GM21360 (cell line): ENCODE measurements around the gene ADGRL4.
"Not testable (repeated sequence)": the region's sequence is repeated elsewhere in the genome, so short reads cannot be mapped to it uniquely, and the experiment has no call there.

Experiments
- ATAC-seq: cut with Tn5 transposase; IDR thresholded peaks from one replicate; pipeline ENCODE4 v1.9.1; 2021; ENCODE audit warnings: mild to moderate bottlenecking, moderate library complexity; ENCODE audit not compliant: unreplicated experiment

ADGRL4 gene

GRCh38 chr1:78919150-78919549 lies 87.4 kb downstream of the ADGRL4 start:
- no peak for ATAC-seq

- no peak for ATAC-seq
Measured at GRCh38 chr1:78918157-78918556, 88.4 kb downstream of the ADGRL4 start.

- ATAC-seq, result no peak
Measured at GRCh38 chr1:78916986-78917385, 89.5 kb downstream of the ADGRL4 start.

GRCh38 chr1:78913950-78914349 lies 92.6 kb downstream of the ADGRL4 start:
- no peak for ATAC-seq

GRCh38 chr1:78911956-78912880 lies 94.3 kb downstream of the ADGRL4 start:
- no peak for ATAC-seq

GRCh38 chr1:78902641-78903040 lies 103.9 kb downstream of the ADGRL4 start:
- no peak for ATAC-seq

- ATAC-seq, result no peak
Measured at GRCh38 chr1:78894811-78895210, 111.7 kb downstream of the ADGRL4 start.

GRCh38 chr1:78892260-78892840 lies 114.2 kb downstream of the ADGRL4 start:
- no peak for ATAC-seq

GRCh38 chr1:78887458-78887857 lies 119.1 kb downstream of the ADGRL4 start:
- ATAC-seq, result no peak

GRCh38 chr1:78884685-78885452 lies 121.7 kb downstream of the ADGRL4 start:
- no peak for ATAC-seq

- ATAC-seq, result no peak
Measured at GRCh38 chr1:78880223-78880622, 126.3 kb downstream of the ADGRL4 start.

GRCh38 chr1:78875986-78876385 lies 130.5 kb downstream of the ADGRL4 start:
- not testable (repeated sequence) for ATAC-seq

GRCh38 chr1:78872801-78873200 lies 133.7 kb downstream of the ADGRL4 start:
- ATAC-seq, result not testable (repeated sequence)

- ATAC-seq, result no peak
Measured at GRCh38 chr1:78871249-78871648, 135.3 kb downstream of the ADGRL4 start.

GRCh38 chr1:78869136-78869535 lies 137.4 kb downstream of the ADGRL4 start:
- no peak for ATAC-seq

GRCh38 chr1:78864175-78864574 lies 142.4 kb downstream of the ADGRL4 start:
- ATAC-seq, result no peak

- ATAC-seq, result no peak
Measured at GRCh38 chr1:78856096-78856495, 150.4 kb downstream of the ADGRL4 start.

- peak; percentile 97 for ATAC-seq
Measured at GRCh38 chr1:78855258-78855657, 151.3 kb downstream of the ADGRL4 start.

- no peak for ATAC-seq
Measured at GRCh38 chr1:78854556-78854955, 152.0 kb downstream of the ADGRL4 start.

GRCh38 chr1:78843546-78843945 lies 163.0 kb downstream of the ADGRL4 start:
- ATAC-seq, result no peak

- no peak for ATAC-seq
Measured at GRCh38 chr1:78843111-78843510, 163.4 kb downstream of the ADGRL4 start.
